Vagina (tissue), 2 donors: ENCODE data around the gene CORO2B. TPM values are rescaled to one million over a fixed set of nuclear protein-coding genes. Genes with fewer than 3 reads are reported as not detected.

Source experiments
- DNase-seq, 2 donors: peaks; one replicate each; pipeline ENCODE4 v3.0.0-alpha.2; 2017; ENCODE audit errors: extremely low spot score in 2 of 2
- H3K27ac ChIP-seq: fragments of 200-600 bp; sonication (generic); one replicate; pipeline ENCODE4 v1.5.1; 2019
- H3K27me3 ChIP-seq: fragments of 200-600 bp; sonication (generic); one replicate; pipeline ENCODE4 v1.5.1; 2019
- H3K36me3 ChIP-seq, 2 donors: fragments of 200-600 bp; sonication (generic); one replicate each; pipeline ENCODE4 v1.5.1; 2017 to 2019
- H3K4me1 ChIP-seq: fragments of 200-600 bp; sonication (generic); one replicate; pipeline ENCODE4 v1.5.1; 2019
- H3K4me3 ChIP-seq, 2 donors: fragments of 200-600 bp; sonication (generic); 1 replicate in 1 of 2; 2 replicates in 1 of 2; pipeline ENCODE4 v1.5.1; 2016 to 2019
- H3K9me3 ChIP-seq: fragments of 200-600 bp; sonication (generic); one replicate; pipeline ENCODE4 v1.5.1; 2019
- CTCF ChIP-seq, 3 experiments: fragments of 450-650 bp in 2 of 3; fragments of 200-600 bp in 1 of 3; sonication (generic) in 1 of 3; IDR thresholded peaks; one replicate each; pipeline ENCODE4 v1.5.1; 2017 to 2019; ENCODE audit warnings: antibody characterized with exemption in 3 of 3, mild to moderate bottlenecking in 2 of 3, moderate library complexity in 2 of 3
- POLR2A ChIP-seq, 2 donors: fragments of 450-650 bp; IDR thresholded peaks; one replicate each; pipeline ENCODE4 v1.6.1; 2017; ENCODE audit warnings: antibody characterized with exemption in 2 of 2, mild to moderate bottlenecking in 2 of 2, moderate library complexity in 2 of 2
- POLR2AphosphoS5 ChIP-seq, 2 donors: sonication (generic); formaldehyde crosslinking; IDR thresholded peaks; one replicate each; pipeline ENCODE4 v1.9.0; 2017; ENCODE audit warnings: antibody characterized with exemption in 2 of 2, mild to moderate bottlenecking in 2 of 2, low read depth in 1 of 2; ENCODE audit not compliant: insufficient read depth in 1 of 2
- intact Hi-C: fragments of 100-400 bp; cut with DNase I; formaldehyde crosslinking; loops from one replicate; pipeline ENCODE4 v1.15.1; 2023
- total RNA-seq: library from RNA; depleted of rRNA; stranded (reverse); fragments of >200 nt; gene quantifications from one replicate; pipeline ENCODE4 v1.2.3, GENCODE V29; 2016

Gene CORO2B
- total RNA-seq: 4.7 TPM

DNA sequence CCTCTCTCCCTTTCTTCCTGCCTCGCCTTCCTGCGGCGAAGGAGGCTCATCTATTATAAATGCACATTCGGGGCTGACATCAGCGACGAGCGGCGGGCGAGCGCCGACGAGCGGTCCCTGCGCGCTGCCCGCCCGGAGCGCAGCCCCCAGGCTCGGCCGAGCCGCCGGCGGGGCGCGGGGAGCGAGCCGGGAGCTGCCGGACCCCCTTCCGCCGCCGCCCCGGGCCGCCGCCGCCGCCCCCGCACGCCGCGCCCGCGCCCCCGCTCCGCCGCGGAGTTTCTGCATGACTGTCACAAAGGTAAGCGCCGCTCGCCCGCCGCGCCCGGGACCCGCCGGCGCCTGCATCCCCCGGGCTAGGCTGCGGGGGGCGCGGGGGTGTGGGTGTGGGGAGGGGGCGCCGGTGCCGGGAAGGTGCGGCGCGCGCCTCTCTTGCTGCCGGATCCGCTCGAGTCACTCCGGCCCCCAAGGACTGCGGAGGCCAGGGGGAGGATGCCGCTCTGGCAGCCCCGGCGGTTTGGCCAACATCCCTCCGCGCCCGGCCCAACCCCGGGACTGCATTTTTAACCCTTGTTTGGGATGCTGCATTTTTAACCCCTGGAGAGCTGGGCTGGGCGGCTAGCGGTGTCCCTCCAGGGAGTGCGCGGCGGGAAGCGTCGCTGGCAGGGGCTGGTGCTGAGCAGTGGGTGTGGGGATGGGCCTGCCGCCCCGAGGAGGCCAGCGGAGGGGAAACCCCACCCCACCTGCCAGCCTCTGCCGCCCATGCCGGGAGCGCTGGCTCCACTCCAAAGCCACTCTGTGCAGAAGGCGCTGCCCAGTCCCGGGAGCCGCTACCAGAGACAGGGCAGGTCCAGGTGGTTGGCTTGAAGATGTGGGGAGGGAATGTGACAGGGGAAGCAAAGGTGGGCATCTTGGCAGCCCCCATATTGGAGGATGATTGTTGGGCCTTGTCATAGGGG is at the start of gene CORO2B:
Gene CORO2B, plus strand, starts transcription at position 14 of the 956 bp plus-strand sequence. Its CDS starts 270 bp downstream, at position 284.
- TF ChIP-seq CTCF (IDR thresholded peaks at IDR 0.05): no peak
- peak in 1 of 2 donors; percentile 25 for TF ChIP-seq POLR2AphosphoS5 (IDR thresholded peaks at IDR 0.05; ENCODE audit: insufficient read depth in 1 of 2, low read depth in 1 of 2)
- Histone ChIP-seq H3K9me3 (no peaks in the 10 kb centered on the region), H3K27ac (peak within 1 kb of the TSS; percentile 68), H3K36me3 (no peaks in the 10 kb centered on the region), H3K4me3 (peak within 1 kb of the TSS; percentile 52 to 65), H3K27me3 (no peaks in the 10 kb centered on the region), H3K4me1 (peaks cover 21% of the 10 kb centered on the region)
- DNase-seq: no peak
- intact Hi-C loops: loop anchor here (2.0 kb wide), 1 partner anchor 94 kb away; no protein-coding TSS in a partner anchor

DNA sequence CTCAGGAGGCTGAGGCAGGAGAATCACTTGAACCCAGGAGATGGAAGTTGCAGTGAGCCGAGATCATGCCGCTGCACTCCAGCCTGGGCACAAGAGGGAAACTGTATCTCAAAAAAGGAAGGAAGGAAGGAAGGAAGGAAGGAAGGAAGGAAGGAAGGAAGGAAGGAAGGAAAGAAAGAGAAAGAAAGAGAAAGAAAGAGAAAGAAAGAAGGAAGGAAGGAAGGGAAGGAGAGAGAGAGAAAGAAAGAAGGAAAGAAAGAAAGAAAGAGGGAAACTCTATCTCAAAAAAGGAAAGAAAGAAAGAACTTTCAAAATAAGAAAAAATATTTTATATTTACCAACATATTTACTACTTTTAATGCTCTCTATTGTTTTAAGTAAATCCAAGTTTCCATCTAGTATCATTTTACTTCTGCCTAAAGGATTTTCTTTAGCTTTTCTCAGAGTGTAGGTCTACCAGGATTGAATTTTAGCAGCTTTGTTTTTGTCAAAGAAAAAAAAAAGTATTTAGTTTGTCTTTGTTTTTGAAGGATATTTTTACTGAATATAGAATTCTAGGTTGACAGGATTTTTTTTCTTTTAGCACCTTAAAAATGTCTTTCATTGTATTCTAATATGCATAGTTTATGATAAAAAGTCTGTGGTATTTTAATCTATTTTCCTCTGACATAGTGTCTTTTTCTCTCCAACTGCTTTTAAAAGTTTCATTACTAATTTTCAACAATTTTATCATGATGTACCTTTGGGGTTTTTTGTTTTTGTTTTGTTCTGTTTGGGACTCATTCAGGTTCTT is 47.2 kb upstream of the CORO2B start:
- no peak overlapping the region for H3K4me3 ChIP-seq
- intact Hi-C loops: no loop called here
- peaks cover 3% of the 10 kb centered on the region for H3K9me3 ChIP-seq
- no peaks in the 10 kb centered on the region for H3K27me3 ChIP-seq
- TF ChIP-seq POLR2AphosphoS5 (IDR thresholded peaks at IDR 0.05; ENCODE audit: insufficient read depth in 1 of 2, low read depth in 1 of 2) (no peak), CTCF (IDR thresholded peaks at IDR 0.05) (no peak), POLR2A (IDR thresholded peaks at IDR 0.05) (no peak)
- H3K36me3 ChIP-seq: no peaks in the 10 kb centered on the region
- DNase-seq: no peak
- H3K27ac ChIP-seq: no peak overlapping the region
- H3K4me1 ChIP-seq: peaks cover under 1% of the 10 kb centered on the region

- H3K4me1 ChIP-seq: peaks cover 12% of the 10 kb centered on the region
- peak overlapping the region; percentile 75 for H3K27ac ChIP-seq
- intact Hi-C loops: no loop called here
- H3K4me3 ChIP-seq: no peak overlapping the region
- no peaks in the 10 kb centered on the region for H3K36me3 ChIP-seq
- TF ChIP-seq CTCF (IDR thresholded peaks at IDR 0.05) (no peak), POLR2A (IDR thresholded peaks at IDR 0.05) (no peak), POLR2AphosphoS5 (IDR thresholded peaks at IDR 0.05; ENCODE audit: insufficient read depth in 1 of 2, low read depth in 1 of 2) (peak in 1 of 2 donors; percentile 36)
- no peak for DNase-seq
- H3K27me3 ChIP-seq: no peaks in the 10 kb centered on the region
- peaks cover 3% of the 10 kb centered on the region for H3K9me3 ChIP-seq
Observed at GRCh38 chr15:68536331-68537095, 42.3 kb upstream of the CORO2B start.

DNA sequence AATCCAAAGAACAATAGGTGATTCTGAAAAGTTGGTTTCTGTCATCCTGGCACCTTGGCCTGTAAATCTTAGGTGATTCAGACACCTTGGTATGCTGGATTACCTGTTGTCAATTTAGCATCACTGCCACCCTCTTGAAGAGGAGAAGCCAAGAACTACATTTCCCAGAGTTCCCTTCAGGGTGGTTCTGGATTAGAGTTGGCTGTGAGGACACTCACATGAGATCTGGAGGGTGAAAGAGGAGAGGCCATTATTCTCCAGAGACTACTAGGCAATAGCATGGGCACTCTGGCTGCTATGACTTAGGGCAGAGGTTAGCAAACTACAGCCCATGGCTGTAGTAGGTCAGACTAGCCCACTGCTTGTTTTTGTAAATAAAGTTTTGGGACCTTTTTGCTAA is 41.7 kb upstream of the CORO2B start:
- Histone ChIP-seq H3K27me3 (no peaks in the 10 kb centered on the region), H3K4me3 (no peak overlapping the region), H3K4me1 (peaks cover 12% of the 10 kb centered on the region), H3K27ac (peak overlapping the region; percentile 75), H3K36me3 (no peaks in the 10 kb centered on the region), H3K9me3 (peaks cover under 1% of the 10 kb centered on the region)
- intact Hi-C loops: no loop called here
- DNase-seq: no peak
- no peak for TF ChIP-seq POLR2AphosphoS5 (IDR thresholded peaks at IDR 0.05; ENCODE audit: insufficient read depth in 1 of 2, low read depth in 1 of 2)
- no peak for TF ChIP-seq POLR2A (IDR thresholded peaks at IDR 0.05)
- no peak for TF ChIP-seq CTCF (IDR thresholded peaks at IDR 0.05)
